PC-3 (cell line): ENCODE data around the gene PPP4R1. TPM values are rescaled to one million over a fixed set of nuclear protein-coding genes. Genes with fewer than 3 reads are reported as not detected.

Source experiments
- ATAC-seq: fragments of 200-7000 bp; cut with Tn5 transposase; 2 replicates; pipeline ENCODE4 v1.9.1; 2020; ENCODE audit warnings: mild to moderate bottlenecking, moderate library complexity
- BruUV-seq: library from RNA; stranded (reverse); fragments of 400-500 nt; replicated peaks from 2 replicates; lab custom pipeline; 2021; lab: Mats Ljungman, UMichigan
- CTCF ChIA-PET: fragments of 300-600 bp; sonication (Branson Sonifier 250); formaldehyde crosslinking; loops from one replicate; lab custom pipeline; 2022; ENCODE audit warnings: antibody characterized with exemption; lab: Charles Lee
- POLR2A ChIA-PET: fragments of 300-600 bp; sonication (Branson Sonifier 250); formaldehyde crosslinking; loops from one replicate; lab custom pipeline; 2022; ENCODE audit warnings: antibody characterized with exemption; ENCODE audit not compliant: unreplicated experiment; lab: Charles Lee
- DNase-seq: peaks from one replicate; pipeline ENCODE4 v3.0.0-alpha.2; 2015
- H2AFZ ChIP-seq: fragments of 300-600 bp; sonication (generic); 2 replicates; pipeline ENCODE4 v1.6.0; 2016; ENCODE audit warnings: antibody characterized with exemption, low read length
- H3F3A ChIP-seq: fragments of 300-600 bp; sonication (generic); one replicate; pipeline ENCODE4 v1.6.0; 2017; ENCODE audit warnings: antibody characterized with exemption, low read length, control low read depth, mild to moderate bottlenecking; ENCODE audit not compliant: unreplicated experiment
- H3K27ac ChIP-seq: fragments of 300-600 bp; sonication (generic); 2 replicates; pipeline ENCODE4 v1.5.1; 2016; ENCODE audit warnings: mild to moderate bottlenecking, low read length
- H3K27me3 ChIP-seq: fragments of 300-600 bp; sonication (generic); 2 replicates; pipeline ENCODE4 v1.6.1; 2016; ENCODE audit warnings: low read length, mixed read lengths
- H3K36me3 ChIP-seq: fragments of 300-600 bp; sonication (generic); 2 replicates; pipeline ENCODE4 v1.6.1; 2016; ENCODE audit warnings: low read depth, mixed run types, low read length, mixed read lengths
- H3K4me1 ChIP-seq: fragments of 300-600 bp; sonication (generic); 2 replicates; pipeline ENCODE4 v1.5.1; 2016; ENCODE audit warnings: low read length; ENCODE audit not compliant: insufficient read depth
- H3K4me2 ChIP-seq: fragments of 300-600 bp; sonication (generic); 2 replicates; pipeline ENCODE4 v1.6.0; 2016; ENCODE audit warnings: low read length
- H3K4me3 ChIP-seq: fragments of 300-600 bp; sonication (generic); 2 replicates; pipeline ENCODE4 v1.5.1; 2016; ENCODE audit warnings: mild to moderate bottlenecking, low read length, mixed read lengths
- H3K79me2 ChIP-seq: fragments of 300-600 bp; sonication (generic); 2 replicates; pipeline ENCODE4 v1.6.1; 2017; ENCODE audit warnings: low read length, mixed read lengths
- H3K9ac ChIP-seq: fragments of 300-600 bp; sonication (generic); 2 replicates; pipeline ENCODE4 v1.6.0; 2016; ENCODE audit warnings: mild to moderate bottlenecking, low read length
- H3K9me2 ChIP-seq: fragments of 300-600 bp; sonication (generic); replicated peaks from 2 replicates; pipeline ENCODE4 v1.6.1; 2016; ENCODE audit warnings: mixed run types, low read length, mixed read lengths
- H3K9me3 ChIP-seq: fragments of 300-600 bp; sonication (generic); 2 replicates; pipeline ENCODE4 v1.6.1; 2016; ENCODE audit warnings: low read length, mixed read lengths
- H4K20me1 ChIP-seq: fragments of 300-600 bp; sonication (generic); 2 replicates; pipeline ENCODE4 v1.6.1; 2016; ENCODE audit warnings: low read length, mixed read lengths
- EZH2 ChIP-seq: fragments of 300-600 bp; sonication (generic); IDR thresholded peaks from one replicate; pipeline ENCODE4 v1.6.1; 2017; ENCODE audit warnings: antibody characterized with exemption, mild to moderate bottlenecking, low read length; ENCODE audit not compliant: unreplicated experiment
- EZH2phosphoT487 ChIP-seq: fragments of 300-600 bp; sonication (generic); IDR thresholded peaks from 2 replicates; pipeline ENCODE4 v1.6.1; 2018; ENCODE audit warnings: mild to moderate bottlenecking, antibody characterized with exemption, low read length, borderline replicate concordance
- intact Hi-C: fragments of 100-400 bp; cut with micrococcal nuclease; formaldehyde crosslinking; loops from 2 replicates; pipeline ENCODE4 v1.9.0; 2023
- total RNA-seq: library from RNA; depleted of rRNA; stranded (reverse); fragments of >200 nt; gene quantifications from 2 replicates; pipeline ENCODE4 v1.2.3, GENCODE V29; 2014
- TF ChIP-seq, protein P1 (sequence below): fragments of 300-600 bp; sonication (generic); conservative IDR thresholded peaks from 2 replicates; pipeline ENCODE4 v1.5.1; 2017; ENCODE audit warnings: antibody characterized with exemption, low read depth, mild to moderate bottlenecking, low read length

Gene PPP4R1
- total RNA-seq, 1 experiment from 2014 or later: 154 TPM

DNA sequence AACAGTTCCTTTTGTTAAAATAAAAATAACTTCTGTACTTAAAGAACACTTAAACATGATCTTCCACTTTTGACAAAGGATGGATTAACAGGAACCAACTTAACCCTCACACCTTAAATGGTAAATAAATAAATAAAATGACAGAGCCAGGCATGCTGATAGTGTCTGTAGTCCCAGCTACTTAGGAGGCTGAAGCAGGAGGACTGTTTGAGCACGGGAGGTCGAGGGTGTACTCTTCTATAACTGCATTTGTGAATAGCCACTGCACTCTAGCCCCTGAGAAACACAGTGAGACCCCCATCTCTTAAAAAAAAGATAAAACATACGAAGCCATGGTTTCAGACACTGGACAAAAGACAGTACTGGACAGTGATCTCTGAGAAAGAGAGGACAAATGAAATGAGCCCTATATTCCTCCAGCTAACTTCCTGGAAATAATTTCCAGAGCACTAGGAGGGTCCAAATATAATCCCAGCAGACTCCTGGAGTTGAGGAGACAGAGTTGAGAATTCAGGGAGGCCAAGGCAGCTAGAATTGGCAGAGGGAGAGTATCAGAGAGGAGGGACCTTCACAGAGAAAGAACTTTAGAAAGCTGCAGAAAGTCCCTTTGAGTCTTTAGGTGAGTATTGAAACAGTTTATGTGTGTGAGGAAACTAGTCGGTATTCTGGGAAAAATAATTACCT is 17.4 kb downstream of the PPP4R1 start:
- TF ChIP-seq EZH2 (no peak), EZH2phosphoT487 (no peak)
- TF ChIP-seq, protein P1, sequence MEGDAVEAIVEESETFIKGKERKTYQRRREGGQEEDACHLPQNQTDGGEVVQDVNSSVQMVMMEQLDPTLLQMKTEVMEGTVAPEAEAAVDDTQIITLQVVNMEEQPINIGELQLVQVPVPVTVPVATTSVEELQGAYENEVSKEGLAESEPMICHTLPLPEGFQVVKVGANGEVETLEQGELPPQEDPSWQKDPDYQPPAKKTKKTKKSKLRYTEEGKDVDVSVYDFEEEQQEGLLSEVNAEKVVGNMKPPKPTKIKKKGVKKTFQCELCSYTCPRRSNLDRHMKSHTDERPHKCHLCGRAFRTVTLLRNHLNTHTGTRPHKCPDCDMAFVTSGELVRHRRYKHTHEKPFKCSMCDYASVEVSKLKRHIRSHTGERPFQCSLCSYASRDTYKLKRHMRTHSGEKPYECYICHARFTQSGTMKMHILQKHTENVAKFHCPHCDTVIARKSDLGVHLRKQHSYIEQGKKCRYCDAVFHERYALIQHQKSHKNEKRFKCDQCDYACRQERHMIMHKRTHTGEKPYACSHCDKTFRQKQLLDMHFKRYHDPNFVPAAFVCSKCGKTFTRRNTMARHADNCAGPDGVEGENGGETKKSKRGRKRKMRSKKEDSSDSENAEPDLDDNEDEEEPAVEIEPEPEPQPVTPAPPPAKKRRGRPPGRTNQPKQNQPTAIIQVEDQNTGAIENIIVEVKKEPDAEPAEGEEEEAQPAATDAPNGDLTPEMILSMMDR: no peak
- H3K9me3 ChIP-seq: peaks cover 7% of the 10 kb centered on the region; the same call in 1 of the 2 replicates
- H4K20me1 ChIP-seq: peaks cover 26% of the 10 kb centered on the region
- H3K79me2 ChIP-seq: peaks cover 92% of the 10 kb centered on the region
- no peak overlapping the region for H2AFZ ChIP-seq
- H3K9me2 ChIP-seq: no peaks in the 10 kb centered on the region
- H3K4me3 ChIP-seq: no peak overlapping the region
- no peak overlapping the region for H3K4me2 ChIP-seq
- ATAC-seq (no peak), DNase-seq (no peak)
- H3K4me1 ChIP-seq: peaks cover 23% of the 10 kb centered on the region
- BruUV-seq: no TSS peak
- H3K27ac ChIP-seq: no peak overlapping the region
- H3F3A ChIP-seq: no peaks in the 10 kb centered on the region
- H3K9ac ChIP-seq: no peak overlapping the region
- CTCF ChIA-PET: no interaction called here
- intact Hi-C loops: no loop called here
- peaks cover 50% of the 10 kb centered on the region for H3K36me3 ChIP-seq
- POLR2A ChIA-PET: interaction anchor here (0.6 kb wide), 1 partner anchor 84 kb away, joined by 3 read pairs; no protein-coding TSS in a partner anchor
- H3K27me3 ChIP-seq: no peaks in the 10 kb centered on the region

DNA sequence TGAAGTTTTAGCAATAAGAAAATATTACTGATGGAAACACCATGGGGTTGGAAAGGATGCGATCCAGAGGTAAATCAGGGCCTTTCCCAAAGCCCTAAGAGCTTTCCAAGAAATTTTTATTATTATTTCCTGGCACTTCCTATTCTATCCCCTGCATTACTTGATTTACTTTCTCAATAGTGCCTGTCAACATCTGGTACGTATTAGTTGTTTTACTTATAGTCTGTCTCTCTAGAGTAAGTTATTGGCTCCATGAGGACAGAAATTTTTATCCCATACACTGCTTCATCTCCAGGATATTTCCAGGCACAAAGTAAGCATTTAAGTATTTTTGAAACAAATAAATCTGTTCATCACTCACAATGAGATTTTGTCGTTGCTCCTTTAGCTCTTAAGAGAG is 18.1 kb downstream of the PPP4R1 start:
- TF ChIP-seq, protein P1: no peak
- no peak for TF ChIP-seq EZH2phosphoT487
- TF ChIP-seq EZH2: no peak
- POLR2A ChIA-PET: no interaction called here
- no peak for ATAC-seq
- CTCF ChIA-PET: no interaction called here
- Histone ChIP-seq H3K9ac (no peak overlapping the region), H3K27ac (no peak overlapping the region), H3K4me1 (peaks cover 23% of the 10 kb centered on the region), H3F3A (no peaks in the 10 kb centered on the region), H2AFZ (no peak overlapping the region), H4K20me1 (peaks cover 26% of the 10 kb centered on the region), H3K4me2 (0 out of 2 replicates have a peak overlapping the region, but pooled peaks have one; percentile 11), H3K9me2 (no peaks in the 10 kb centered on the region), H3K9me3 (peaks cover 7% of the 10 kb centered on the region; the same call in 1 of the 2 replicates), H3K36me3 (peaks cover 51% of the 10 kb centered on the region), H3K79me2 (peaks cover 91% of the 10 kb centered on the region), H3K27me3 (no peaks in the 10 kb centered on the region), H3K4me3 (no peak overlapping the region)
- intact Hi-C loops: no loop called here
- no TSS peak for BruUV-seq
- no peak for DNase-seq
